GM12878 (cell line): ENCODE results near the gene CD58.

Source experiments
- BHLHE40 ChIP-seq, 2 experiments: fragments of 450-650 bp in 1 of 2; IDR thresholded peaks; 2 replicates each; pipeline ENCODE4 v1.6.1; 2011 to 2017; ENCODE audit warnings: low read depth in 2 of 2, borderline replicate concordance in 1 of 2, improper control_type of control experiment in 1 of 2, low read length in 1 of 2, mild to moderate bottlenecking in 1 of 2
- EGR1 ChIP-seq, 2 experiments: IDR thresholded peaks; 1 replicate in 1 of 2; 2 replicates in 1 of 2; pipeline ENCODE4 v1.6.1; 2011 to 2012; ENCODE audit warnings: low read depth in 2 of 2, low read length in 2 of 2, borderline replicate concordance in 1 of 2, mild to moderate bottlenecking in 1 of 2, moderate library complexity in 1 of 2
- SP1 ChIP-seq: IDR thresholded peaks from one replicate; pipeline ENCODE4 v1.6.1; 2011; ENCODE audit warnings: low read depth, low read length
- TCF12 ChIP-seq: IDR thresholded peaks from 2 replicates; pipeline ENCODE4 v1.6.1; 2011; ENCODE audit warnings: low read depth, mild to moderate bottlenecking, low read length
- TCF7 ChIP-seq: IDR thresholded peaks from 2 replicates; pipeline ENCODE4 v1.6.1; 2014; ENCODE audit warnings: antibody characterized with exemption, borderline replicate concordance
- TF ChIP-seq, protein P1 (sequence below): IDR thresholded peaks from 2 replicates; pipeline ENCODE4 v1.6.1; 2012; ENCODE audit warnings: low read length, inconsistent platforms
- TF ChIP-seq, protein P2 (sequence below), 3 experiments: IDR thresholded peaks in 2 of 3; conservative IDR thresholded peaks in 1 of 3; 2 replicates each; pipeline ENCODE4 v1.5.1; 2011; ENCODE audit warnings: low read depth in 3 of 3, low read length in 3 of 3, mild to moderate bottlenecking in 3 of 3, control low read depth in 2 of 3, moderate library complexity in 2 of 3, inconsistent platforms in 1 of 3, mixed read lengths in 1 of 3; ENCODE audit not compliant: control insufficient read depth in 2 of 3, insufficient read depth in 1 of 3; ENCODE audit errors: extremely low read depth in 1 of 3

DNA sequence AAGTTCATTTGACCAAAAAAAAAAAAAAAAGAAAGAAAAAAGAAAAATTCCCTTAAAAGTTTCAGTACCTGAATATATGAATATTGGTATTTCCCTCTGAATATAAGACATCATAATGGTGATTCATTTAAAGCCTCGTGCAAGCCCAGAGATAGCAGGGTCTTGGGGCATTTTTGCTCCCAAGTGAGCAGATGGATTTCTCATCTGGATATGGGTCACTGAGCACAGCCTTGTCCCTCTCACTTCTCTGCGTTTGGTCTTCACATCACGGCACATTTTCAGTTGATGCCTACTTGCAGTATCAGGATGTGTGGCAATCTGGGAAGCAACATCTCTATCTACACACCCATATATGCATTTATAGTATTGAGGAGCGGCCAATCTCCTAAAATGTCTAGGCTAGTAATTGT, 12.7 kb downstream of the CD58 start:
- TF ChIP-seq, protein P1, sequence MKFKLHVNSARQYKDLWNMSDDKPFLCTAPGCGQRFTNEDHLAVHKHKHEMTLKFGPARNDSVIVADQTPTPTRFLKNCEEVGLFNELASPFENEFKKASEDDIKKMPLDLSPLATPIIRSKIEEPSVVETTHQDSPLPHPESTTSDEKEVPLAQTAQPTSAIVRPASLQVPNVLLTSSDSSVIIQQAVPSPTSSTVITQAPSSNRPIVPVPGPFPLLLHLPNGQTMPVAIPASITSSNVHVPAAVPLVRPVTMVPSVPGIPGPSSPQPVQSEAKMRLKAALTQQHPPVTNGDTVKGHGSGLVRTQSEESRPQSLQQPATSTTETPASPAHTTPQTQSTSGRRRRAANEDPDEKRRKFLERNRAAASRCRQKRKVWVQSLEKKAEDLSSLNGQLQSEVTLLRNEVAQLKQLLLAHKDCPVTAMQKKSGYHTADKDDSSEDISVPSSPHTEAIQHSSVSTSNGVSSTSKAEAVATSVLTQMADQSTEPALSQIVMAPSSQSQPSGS, result peak; percentile 93
- TF ChIP-seq SP1, result no peak
- TF ChIP-seq TCF7, result 0 out of 2 replicates have a peak, but pooled peaks have one; percentile 42
- TF ChIP-seq TCF12, result peak; percentile 80
- no peak for TF ChIP-seq EGR1 (IDR thresholded peaks at IDR 0.05; ENCODE audit: borderline replicate concordance in 1 of 2, low read depth in 2 of 2, low read length in 2 of 2)
- TF ChIP-seq, protein P2, sequence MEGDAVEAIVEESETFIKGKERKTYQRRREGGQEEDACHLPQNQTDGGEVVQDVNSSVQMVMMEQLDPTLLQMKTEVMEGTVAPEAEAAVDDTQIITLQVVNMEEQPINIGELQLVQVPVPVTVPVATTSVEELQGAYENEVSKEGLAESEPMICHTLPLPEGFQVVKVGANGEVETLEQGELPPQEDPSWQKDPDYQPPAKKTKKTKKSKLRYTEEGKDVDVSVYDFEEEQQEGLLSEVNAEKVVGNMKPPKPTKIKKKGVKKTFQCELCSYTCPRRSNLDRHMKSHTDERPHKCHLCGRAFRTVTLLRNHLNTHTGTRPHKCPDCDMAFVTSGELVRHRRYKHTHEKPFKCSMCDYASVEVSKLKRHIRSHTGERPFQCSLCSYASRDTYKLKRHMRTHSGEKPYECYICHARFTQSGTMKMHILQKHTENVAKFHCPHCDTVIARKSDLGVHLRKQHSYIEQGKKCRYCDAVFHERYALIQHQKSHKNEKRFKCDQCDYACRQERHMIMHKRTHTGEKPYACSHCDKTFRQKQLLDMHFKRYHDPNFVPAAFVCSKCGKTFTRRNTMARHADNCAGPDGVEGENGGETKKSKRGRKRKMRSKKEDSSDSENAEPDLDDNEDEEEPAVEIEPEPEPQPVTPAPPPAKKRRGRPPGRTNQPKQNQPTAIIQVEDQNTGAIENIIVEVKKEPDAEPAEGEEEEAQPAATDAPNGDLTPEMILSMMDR (IDR thresholded peaks at IDR 0.05 in 2 of 3, conservative IDR thresholded peaks at IDR 0.05 in 1 of 3; ENCODE audit: control insufficient read depth in 2 of 3, extremely low read depth in 1 of 3, insufficient read depth in 1 of 3, low read depth in 3 of 3, low read length in 3 of 3), result no peak
- TF ChIP-seq BHLHE40 (IDR thresholded peaks at IDR 0.05; ENCODE audit: borderline replicate concordance in 1 of 2, low read depth in 2 of 2, low read length in 1 of 2), result peak; percentile 92 to 96
